Measurements from ENCODE around the gene TLE3. TPM values are rescaled to one million over a fixed set of nuclear protein-coding genes. Genes with fewer than 3 reads are reported as not detected.

Gene TLE3
- total RNA-seq, 1 donor from 2014 or later = 142 TPM

GRCh38 chr15:70050441-70050840 is 47.3 kb downstream of the TLE3 start:
- no peak for DNase-seq (ENCODE audit: extremely low read depth, low read depth, low spot score)

DNA sequence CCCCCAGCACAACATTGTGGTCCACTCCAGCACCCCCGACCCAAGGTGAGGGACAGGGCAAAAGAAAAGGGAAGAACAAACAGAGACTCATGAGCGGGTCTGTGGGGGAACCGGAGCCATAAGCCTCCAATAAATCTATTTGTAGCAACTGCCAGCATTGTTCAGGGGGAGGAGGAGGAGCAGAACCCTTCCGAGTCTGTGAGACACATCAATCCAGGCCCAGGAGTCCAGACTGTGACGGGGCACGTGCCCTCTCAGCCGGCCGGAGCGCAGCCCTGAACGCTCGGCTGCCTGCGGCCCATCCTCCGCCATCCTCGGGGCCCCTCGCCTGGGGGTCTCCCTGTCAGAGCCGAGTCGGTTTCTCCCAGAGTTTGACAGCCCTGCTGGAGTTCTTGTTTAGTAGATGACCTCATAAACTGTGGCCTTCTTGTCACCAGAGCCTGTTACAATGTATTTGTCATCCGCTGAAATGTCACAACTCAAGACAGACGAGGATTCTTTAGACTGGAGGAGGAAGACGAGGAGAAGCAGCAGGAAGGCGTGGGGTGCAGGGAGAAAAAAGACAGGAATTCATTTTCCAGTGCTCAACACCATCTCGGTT is 47.9 kb downstream of the TLE3 start:
- no peak for DNase-seq (ENCODE audit: extremely low read depth, low read depth, low spot score)

- no peak for DNase-seq (ENCODE audit: extremely low read depth, low read depth, low spot score)
Observed at GRCh38 chr15:70048578-70049514, 48.9 kb downstream of the TLE3 start.

- DNase-seq (ENCODE audit: extremely low read depth, low read depth, low spot score) = no peak
Observed at GRCh38 chr15:70048198-70048565, 49.5 kb downstream of the TLE3 start.

GRCh38 chr15:70047386-70048197 is 50.1 kb downstream of the TLE3 start:
- DNase-seq (ENCODE audit: extremely low read depth, low read depth, low spot score) = no peak

- no peak for DNase-seq (ENCODE audit: extremely low read depth, low read depth, low spot score)
Observed at GRCh38 chr15:70046679-70047369, 50.9 kb downstream of the TLE3 start.

DNA sequence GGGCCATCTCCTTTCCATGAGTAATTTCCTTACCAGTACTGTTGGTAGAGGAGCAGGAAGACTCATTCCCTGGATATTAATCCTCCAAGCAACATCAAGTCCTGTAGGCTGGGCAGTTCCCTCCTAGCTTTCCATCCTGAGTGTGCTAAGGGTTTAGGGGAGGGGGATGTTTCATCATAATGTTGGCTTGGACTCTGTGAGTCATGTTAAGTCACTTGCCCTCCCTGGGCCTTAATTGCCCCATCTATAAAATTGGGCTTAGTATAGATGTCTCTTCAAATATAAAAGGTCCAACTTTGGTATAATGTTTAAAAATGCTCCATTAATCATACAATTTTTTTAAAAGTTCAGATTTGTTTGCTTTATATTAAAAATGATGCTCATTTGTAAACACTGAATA is 52.7 kb downstream of the TLE3 start:
- no peak for DNase-seq (ENCODE audit: extremely low read depth, low read depth, low spot score)

DNA sequence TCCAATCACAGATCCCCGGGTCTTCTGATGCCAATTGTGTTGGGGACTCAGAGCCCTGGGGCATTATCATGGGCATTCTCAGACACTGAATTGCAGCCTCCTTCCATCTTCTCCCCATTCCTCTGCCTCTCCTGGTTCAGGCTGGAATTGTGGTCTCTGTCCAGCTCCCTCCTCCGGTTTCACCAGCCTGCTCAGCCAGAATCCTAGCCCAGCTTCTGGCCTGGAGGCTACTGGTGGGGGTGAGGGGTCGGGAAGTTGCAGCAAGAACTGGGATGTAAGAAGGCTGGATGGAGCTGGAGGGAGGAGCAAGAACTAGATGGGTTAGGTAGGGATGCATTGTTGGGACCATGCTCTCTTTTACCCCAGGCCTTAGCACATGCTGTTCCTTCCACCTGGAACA is 53.5 kb downstream of the TLE3 start:
- no peak for DNase-seq (ENCODE audit: extremely low read depth, low read depth, low spot score)

- DNase-seq (ENCODE audit: extremely low read depth, low read depth, low spot score) = no peak
Observed at GRCh38 chr15:70043590-70043989, 54.1 kb downstream of the TLE3 start.

- DNase-seq (ENCODE audit: extremely low read depth, low read depth, low spot score) = no peak
Observed at GRCh38 chr15:70042553-70043214, 55.0 kb downstream of the TLE3 start.

GRCh38 chr15:70039917-70040316 is 57.8 kb downstream of the TLE3 start:
- no peak for DNase-seq (ENCODE audit: extremely low read depth, low read depth, low spot score)

DNA sequence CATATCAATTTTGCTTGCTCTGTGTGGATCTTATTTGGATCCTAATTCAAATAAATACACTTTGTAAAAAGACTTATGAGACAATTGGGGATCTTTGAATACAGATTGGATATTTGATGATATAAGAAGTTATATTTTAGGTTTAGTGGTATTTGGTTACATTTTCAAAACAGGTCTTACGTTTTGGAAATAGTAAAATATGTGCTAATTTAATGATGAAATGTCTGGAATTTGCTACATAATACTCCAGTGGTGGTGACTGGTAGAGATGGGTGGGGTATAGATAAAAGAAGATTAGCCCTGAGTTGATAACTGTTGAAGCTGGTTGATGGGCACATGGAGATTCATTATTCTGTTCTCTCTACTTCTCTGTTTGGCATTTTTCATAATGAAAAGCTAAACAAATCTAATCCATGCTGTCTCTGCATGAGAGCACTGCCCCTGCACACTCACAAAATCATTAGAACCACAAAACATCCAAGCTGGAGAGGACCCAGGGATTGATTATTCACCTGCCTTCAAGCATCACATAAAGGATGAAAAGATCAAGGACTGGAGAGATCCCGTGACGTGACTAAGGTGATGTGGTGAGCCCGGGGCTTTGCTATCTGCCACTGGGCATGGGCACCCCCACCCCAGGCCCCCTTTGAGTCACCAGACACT is 58.9 kb downstream of the TLE3 start:
- no peak for DNase-seq (ENCODE audit: extremely low read depth, low read depth, low spot score)

DNA sequence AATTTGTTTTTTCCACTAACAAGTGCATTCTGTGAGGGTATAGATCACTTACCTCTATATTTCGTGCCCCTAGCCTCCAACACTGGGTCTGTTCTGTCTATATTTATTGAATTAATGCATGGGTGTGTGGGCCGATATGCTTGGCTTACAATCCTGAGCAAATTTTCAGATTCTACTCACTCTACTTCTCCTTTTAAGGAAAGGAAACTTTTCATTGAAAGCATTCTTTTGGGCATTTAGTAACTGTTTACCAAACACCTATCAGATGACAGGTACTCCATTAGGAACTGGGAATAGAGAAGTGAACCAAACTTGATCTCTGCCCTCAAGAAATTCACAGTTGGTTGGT is 60.5 kb downstream of the TLE3 start:
- no peak for DNase-seq (ENCODE audit: extremely low read depth, low read depth, low spot score)

GRCh38 chr15:70036585-70037291 is 61.0 kb downstream of the TLE3 start:
- DNase-seq (ENCODE audit: extremely low read depth, low read depth, low spot score) = no peak

DNA sequence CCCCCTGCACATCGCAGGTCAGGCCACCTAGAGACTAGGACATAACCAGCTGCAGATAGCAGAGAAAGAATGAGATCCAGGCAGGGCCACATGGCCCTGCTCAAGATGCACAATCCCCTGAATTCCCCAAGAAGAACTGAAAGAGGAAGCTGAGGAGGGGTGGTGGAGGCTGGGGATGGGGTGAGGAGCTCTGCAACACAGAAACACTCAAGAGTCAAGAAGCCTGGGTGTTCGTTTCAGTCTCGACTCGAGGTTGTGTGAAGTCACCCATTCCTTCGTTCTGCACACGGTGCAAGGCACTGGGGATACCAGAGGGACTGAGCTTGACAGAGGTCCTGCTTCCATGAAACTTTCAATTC is 62.0 kb downstream of the TLE3 start:
- DNase-seq (ENCODE audit: extremely low read depth, low read depth, low spot score) = no peak

DNA sequence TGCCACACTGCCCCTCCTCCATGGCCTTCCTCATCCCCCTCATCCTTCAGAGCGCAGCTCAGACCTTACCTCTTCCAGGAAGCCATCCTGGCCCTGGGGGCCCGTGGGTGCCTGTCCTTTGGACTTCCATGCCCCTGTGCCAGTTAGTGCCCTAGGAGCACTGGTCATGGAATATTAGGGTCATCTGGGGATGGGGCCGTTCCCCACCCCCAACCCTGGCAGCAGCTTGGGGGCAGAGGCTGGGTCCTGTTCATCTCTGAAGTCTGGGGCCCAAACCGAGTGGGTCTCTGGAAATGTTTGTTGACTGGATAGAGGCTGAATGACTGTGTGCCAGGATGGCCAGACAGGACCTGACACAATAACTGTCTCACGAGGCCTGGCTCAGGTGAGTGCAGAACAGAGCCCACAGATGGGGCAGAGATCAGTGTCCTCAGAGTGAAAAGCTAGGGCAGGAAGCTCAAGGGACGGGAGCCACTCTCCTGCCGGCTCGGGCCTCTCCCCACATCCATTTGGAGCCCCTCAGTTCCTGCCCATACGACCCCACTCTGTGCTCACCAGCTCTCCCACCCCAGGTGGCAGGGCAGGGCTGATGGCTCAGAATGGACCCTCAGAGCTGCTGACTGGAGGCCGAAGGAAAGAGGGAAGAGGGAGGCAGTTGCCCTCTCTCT is 62.5 kb downstream of the TLE3 start:
- DNase-seq (ENCODE audit: extremely low read depth, low read depth, low spot score) = no peak

DNA sequence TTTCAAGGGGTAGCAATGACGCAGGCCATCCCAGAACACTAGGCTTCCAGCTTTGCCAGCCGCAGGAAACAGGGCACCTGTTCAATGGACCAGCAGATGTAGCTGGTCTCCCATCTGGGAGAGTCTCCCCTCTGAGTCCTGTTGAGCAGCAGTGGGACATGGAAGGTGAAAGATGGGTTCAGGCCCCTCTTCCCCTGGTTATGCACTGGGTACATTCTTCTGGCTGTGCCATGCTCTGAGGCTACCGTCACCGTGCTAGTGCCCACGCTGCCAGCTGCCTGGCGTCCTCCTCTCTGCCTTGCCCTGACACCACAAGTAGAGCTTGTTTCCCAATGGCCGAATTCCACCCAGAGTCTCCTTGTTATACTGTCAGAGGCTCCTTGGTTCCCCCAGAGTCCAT is 63.1 kb downstream of the TLE3 start:
- no peak for DNase-seq (ENCODE audit: extremely low read depth, low read depth, low spot score)

DNA sequence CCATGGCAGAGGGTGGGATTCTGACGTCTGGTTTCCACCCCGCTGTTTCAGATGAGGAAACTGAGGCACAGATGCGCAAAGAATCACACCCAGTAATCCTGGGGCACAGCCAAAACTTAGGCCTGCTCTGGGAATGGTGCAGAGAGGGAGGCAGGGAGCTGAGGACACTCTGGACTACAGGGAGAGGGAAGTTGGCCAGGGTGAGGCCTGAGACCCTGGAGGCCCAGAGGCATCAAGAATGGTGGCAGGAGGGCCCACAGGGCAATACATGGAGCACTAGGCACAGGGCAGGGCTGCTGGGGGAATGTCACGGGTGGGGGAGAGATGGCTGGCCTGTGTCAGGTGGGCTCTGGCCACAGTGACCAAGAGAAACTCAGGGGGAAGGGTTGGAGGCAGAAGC is 63.6 kb downstream of the TLE3 start:
- DNase-seq (ENCODE audit: extremely low read depth, low read depth, low spot score) = no peak

Measured in glomerular endothelial cell (primary cell).